Measurements from ENCODE around the gene ARMH3.

DNA sequence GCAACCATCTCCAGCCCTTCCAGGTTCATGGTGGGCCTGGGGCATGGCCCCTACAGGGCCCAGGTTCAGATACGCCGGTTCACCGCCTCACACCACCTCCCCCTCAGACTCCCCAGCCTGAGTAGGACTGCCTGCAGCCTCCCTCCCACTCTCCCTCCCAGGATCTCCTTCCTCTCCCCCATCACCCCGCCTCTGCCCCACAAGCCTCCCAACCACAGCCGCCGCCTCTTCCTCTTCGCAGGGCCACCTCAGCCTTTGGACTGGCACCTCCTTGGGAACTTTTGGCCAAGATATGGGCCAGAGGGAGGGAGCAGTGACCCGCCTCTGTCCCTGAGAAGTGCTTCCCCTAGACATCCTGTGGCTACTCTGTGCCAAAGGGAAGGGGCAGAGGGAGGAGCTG, 221.6 kb downstream of the ARMH3 start:
- TF ChIP-seq, protein P1, sequence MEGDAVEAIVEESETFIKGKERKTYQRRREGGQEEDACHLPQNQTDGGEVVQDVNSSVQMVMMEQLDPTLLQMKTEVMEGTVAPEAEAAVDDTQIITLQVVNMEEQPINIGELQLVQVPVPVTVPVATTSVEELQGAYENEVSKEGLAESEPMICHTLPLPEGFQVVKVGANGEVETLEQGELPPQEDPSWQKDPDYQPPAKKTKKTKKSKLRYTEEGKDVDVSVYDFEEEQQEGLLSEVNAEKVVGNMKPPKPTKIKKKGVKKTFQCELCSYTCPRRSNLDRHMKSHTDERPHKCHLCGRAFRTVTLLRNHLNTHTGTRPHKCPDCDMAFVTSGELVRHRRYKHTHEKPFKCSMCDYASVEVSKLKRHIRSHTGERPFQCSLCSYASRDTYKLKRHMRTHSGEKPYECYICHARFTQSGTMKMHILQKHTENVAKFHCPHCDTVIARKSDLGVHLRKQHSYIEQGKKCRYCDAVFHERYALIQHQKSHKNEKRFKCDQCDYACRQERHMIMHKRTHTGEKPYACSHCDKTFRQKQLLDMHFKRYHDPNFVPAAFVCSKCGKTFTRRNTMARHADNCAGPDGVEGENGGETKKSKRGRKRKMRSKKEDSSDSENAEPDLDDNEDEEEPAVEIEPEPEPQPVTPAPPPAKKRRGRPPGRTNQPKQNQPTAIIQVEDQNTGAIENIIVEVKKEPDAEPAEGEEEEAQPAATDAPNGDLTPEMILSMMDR (IDR thresholded peaks at IDR 0.05 in 4 of 5, conservative IDR thresholded peaks at IDR 0.05 in 1 of 5): no peak
- no peak for TF ChIP-seq POLR2A (IDR thresholded peaks at IDR 0.05)

Data from gastrocnemius medialis (tissue), 4 donors.